Measurements from ENCODE around the gene VSTM2B. TPM values are rescaled to one million over a fixed set of nuclear protein-coding genes. Genes with fewer than 3 reads are reported as not detected.

The VSTM2B gene
- polyA plus RNA-seq, 4 donors: 0.04 to 6.9 TPM; not detected in 2

GRCh38 chr19:29516358-29516725, 9.5 kb upstream of the VSTM2B start:
- DNase-seq (no peak), FAIRE-seq (no peak)
- Histone ChIP-seq H3K36me3 (ENCODE audit: control insufficient read depth in 3 of 3, insufficient read depth in 2 of 3, low read depth in 1 of 3, low read length in 3 of 3) (no peaks in the 10 kb centered on the region), H3K4me1 (ENCODE audit: control insufficient read depth in 3 of 3, insufficient read depth in 2 of 3, low read depth in 1 of 3, low read length in 2 of 3) (no peaks in the 10 kb centered on the region), H3K4me3 (ENCODE audit: low read depth in 1 of 3, low read length in 3 of 3) (no peak overlapping the region), H3K27ac (ENCODE audit: low read depth in 1 of 3, low read length in 2 of 3) (no peak overlapping the region), H3K27me3 (ENCODE audit: control insufficient read depth in 3 of 3, insufficient read depth in 3 of 3, low read length in 3 of 3) (no peaks in the 10 kb centered on the region), H3K9me3 (ENCODE audit: control insufficient read depth in 2 of 2, insufficient read depth in 1 of 2, low read depth in 1 of 2, low read length in 1 of 2) (no peaks in the 10 kb centered on the region)
- 77 to 85% (median 77%) methylated on average over 9 of the region's 9 CpGs for WGBS, 3 donors

- no peak for FAIRE-seq
- WGBS, 3 donors: 74 to 84% (median 77%) methylated on average over 9 of the region's 9 CpGs
- no peaks in the 10 kb centered on the region for H3K9me3 ChIP-seq (ENCODE audit: control insufficient read depth in 2 of 2, insufficient read depth in 1 of 2, low read depth in 1 of 2, low read length in 1 of 2)
These were observed 8.9 kb upstream of the VSTM2B start for GRCh38 chr19:29516821-29517395.

GRCh38 chr19:29517412-29517811, 8.4 kb upstream of the VSTM2B start:
- 46 to 63% (median 46%) methylated on average over 4 of the region's 4 CpGs for WGBS, 3 donors
- no peaks in the 10 kb centered on the region for H3K9me3 ChIP-seq (ENCODE audit: control insufficient read depth in 2 of 2, insufficient read depth in 1 of 2, low read depth in 1 of 2, low read length in 1 of 2)
- H3K27me3 ChIP-seq (ENCODE audit: control insufficient read depth in 3 of 3, insufficient read depth in 3 of 3, low read length in 3 of 3): no peaks in the 10 kb centered on the region
- FAIRE-seq: no peak
- no peak for DNase-seq
- H3K27ac ChIP-seq (ENCODE audit: low read depth in 1 of 3, low read length in 2 of 3): no peak overlapping the region
- no peaks in the 10 kb centered on the region for H3K4me1 ChIP-seq (ENCODE audit: control insufficient read depth in 3 of 3, insufficient read depth in 2 of 3, low read depth in 1 of 3, low read length in 2 of 3)
- no peak overlapping the region for H3K4me3 ChIP-seq (ENCODE audit: low read depth in 1 of 3, low read length in 3 of 3)
- H3K36me3 ChIP-seq (ENCODE audit: control insufficient read depth in 3 of 3, insufficient read depth in 2 of 3, low read depth in 1 of 3, low read length in 3 of 3): no peaks in the 10 kb centered on the region

More at GRCh38 chr19:29516821-29517395, 8.9 kb upstream of the VSTM2B start:
- Histone ChIP-seq H3K36me3 (ENCODE audit: control insufficient read depth in 3 of 3, insufficient read depth in 2 of 3, low read depth in 1 of 3, low read length in 3 of 3) (no peaks in the 10 kb centered on the region), H3K27ac (ENCODE audit: low read depth in 1 of 3, low read length in 2 of 3) (no peak overlapping the region), H3K4me3 (ENCODE audit: low read depth in 1 of 3, low read length in 3 of 3) (no peak overlapping the region), H3K4me1 (ENCODE audit: control insufficient read depth in 3 of 3, insufficient read depth in 2 of 3, low read depth in 1 of 3, low read length in 2 of 3) (no peaks in the 10 kb centered on the region), H3K27me3 (ENCODE audit: control insufficient read depth in 3 of 3, insufficient read depth in 3 of 3, low read length in 3 of 3) (no peaks in the 10 kb centered on the region)
- no peak for DNase-seq

- WGBS, 3 donors: 65 to 78% (median 71%) methylated on average over 4 of the region's 4 CpGs
- Histone ChIP-seq H3K36me3 (ENCODE audit: control insufficient read depth in 3 of 3, insufficient read depth in 2 of 3, low read depth in 1 of 3, low read length in 3 of 3) (no peaks in the 10 kb centered on the region), H3K9me3 (ENCODE audit: control insufficient read depth in 2 of 2, insufficient read depth in 1 of 2, low read depth in 1 of 2, low read length in 1 of 2) (no peaks in the 10 kb centered on the region), H3K27me3 (ENCODE audit: control insufficient read depth in 3 of 3, insufficient read depth in 3 of 3, low read length in 3 of 3) (no peaks in the 10 kb centered on the region), H3K27ac (ENCODE audit: low read depth in 1 of 3, low read length in 2 of 3) (no peak overlapping the region), H3K4me3 (ENCODE audit: low read depth in 1 of 3, low read length in 3 of 3) (no peak overlapping the region), H3K4me1 (ENCODE audit: control insufficient read depth in 3 of 3, insufficient read depth in 2 of 3, low read depth in 1 of 3, low read length in 2 of 3) (no peaks in the 10 kb centered on the region)
- FAIRE-seq: no peak
- no peak for DNase-seq
These were observed 7.8 kb upstream of the VSTM2B start for GRCh38 chr19:29517946-29518345.

GRCh38 chr19:29519146-29519545, 6.6 kb upstream of the VSTM2B start:
- Histone ChIP-seq H3K27ac (ENCODE audit: low read depth in 1 of 3, low read length in 2 of 3) (no peak overlapping the region), H3K4me3 (ENCODE audit: low read depth in 1 of 3, low read length in 3 of 3) (no peak overlapping the region), H3K36me3 (ENCODE audit: control insufficient read depth in 3 of 3, insufficient read depth in 2 of 3, low read depth in 1 of 3, low read length in 3 of 3) (no peaks in the 10 kb centered on the region), H3K27me3 (ENCODE audit: control insufficient read depth in 3 of 3, insufficient read depth in 3 of 3, low read length in 3 of 3) (peaks cover 0 to 8% (median 7%) of the 10 kb centered on the region in 3 donors), H3K4me1 (ENCODE audit: control insufficient read depth in 3 of 3, insufficient read depth in 2 of 3, low read depth in 1 of 3, low read length in 2 of 3) (no peaks in the 10 kb centered on the region), H3K9me3 (ENCODE audit: control insufficient read depth in 2 of 2, insufficient read depth in 1 of 2, low read depth in 1 of 2, low read length in 1 of 2) (no peaks in the 10 kb centered on the region)
- WGBS, 3 donors: 57 to 74% (median 58%) methylated on average over 5 of the region's 5 CpGs
- FAIRE-seq (no peak), DNase-seq (no peak)

- H3K27me3 ChIP-seq (ENCODE audit: control insufficient read depth in 3 of 3, insufficient read depth in 3 of 3, low read length in 3 of 3): peaks cover 4 to 16% (median 15%) of the 10 kb centered on the region in 3 donors
- FAIRE-seq: no peak
- H3K4me1 ChIP-seq (ENCODE audit: control insufficient read depth in 3 of 3, insufficient read depth in 2 of 3, low read depth in 1 of 3, low read length in 2 of 3): no peaks in the 10 kb centered on the region
- DNase-seq: no peak
- no peak overlapping the region for H3K4me3 ChIP-seq (ENCODE audit: low read depth in 1 of 3, low read length in 3 of 3)
- no peak overlapping the region for H3K27ac ChIP-seq (ENCODE audit: low read depth in 1 of 3, low read length in 2 of 3)
- no peaks in the 10 kb centered on the region for H3K9me3 ChIP-seq (ENCODE audit: control insufficient read depth in 2 of 2, insufficient read depth in 1 of 2, low read depth in 1 of 2, low read length in 1 of 2)
- WGBS, 3 donors: 70 to 74% (median 72%) methylated on average over 8 of the region's 8 CpGs
- H3K36me3 ChIP-seq (ENCODE audit: control insufficient read depth in 3 of 3, insufficient read depth in 2 of 3, low read depth in 1 of 3, low read length in 3 of 3): no peaks in the 10 kb centered on the region
These were observed 5.9 kb upstream of the VSTM2B start for GRCh38 chr19:29519931-29520330.

- no peaks in the 10 kb centered on the region for H3K9me3 ChIP-seq (ENCODE audit: control insufficient read depth in 2 of 2, insufficient read depth in 1 of 2, low read depth in 1 of 2, low read length in 1 of 2)
- H3K27ac ChIP-seq (ENCODE audit: low read depth in 1 of 3, low read length in 2 of 3): no peak overlapping the region
- peaks cover 6 to 17% (median 17%) of the 10 kb centered on the region in 3 donors for H3K27me3 ChIP-seq (ENCODE audit: control insufficient read depth in 3 of 3, insufficient read depth in 3 of 3, low read length in 3 of 3)
- FAIRE-seq (no peak), DNase-seq (no peak)
- no peak overlapping the region for H3K4me3 ChIP-seq (ENCODE audit: low read depth in 1 of 3, low read length in 3 of 3)
- no peaks in the 10 kb centered on the region for H3K4me1 ChIP-seq (ENCODE audit: control insufficient read depth in 3 of 3, insufficient read depth in 2 of 3, low read depth in 1 of 3, low read length in 2 of 3)
- H3K36me3 ChIP-seq (ENCODE audit: control insufficient read depth in 3 of 3, insufficient read depth in 2 of 3, low read depth in 1 of 3, low read length in 3 of 3): no peaks in the 10 kb centered on the region
- WGBS, 3 donors: 45 to 70% (median 62%) methylated on average over 7 of the region's 7 CpGs
These were observed 5.4 kb upstream of the VSTM2B start for GRCh38 chr19:29520390-29520789.

- WGBS, 3 donors: 63 to 67% (median 66%) methylated on average over 9 of the region's 9 CpGs
- Histone ChIP-seq H3K4me3 (ENCODE audit: low read depth in 1 of 3, low read length in 3 of 3) (no peak overlapping the region), H3K27ac (ENCODE audit: low read depth in 1 of 3, low read length in 2 of 3) (no peak overlapping the region), H3K4me1 (ENCODE audit: control insufficient read depth in 3 of 3, insufficient read depth in 2 of 3, low read depth in 1 of 3, low read length in 2 of 3) (no peaks in the 10 kb centered on the region), H3K36me3 (ENCODE audit: control insufficient read depth in 3 of 3, insufficient read depth in 2 of 3, low read depth in 1 of 3, low read length in 3 of 3) (no peaks in the 10 kb centered on the region), H3K9me3 (ENCODE audit: control insufficient read depth in 2 of 2, insufficient read depth in 1 of 2, low read depth in 1 of 2, low read length in 1 of 2) (no peaks in the 10 kb centered on the region), H3K27me3 (ENCODE audit: control insufficient read depth in 3 of 3, insufficient read depth in 3 of 3, low read length in 3 of 3) (peaks cover 13 to 21% (median 17%) of the 10 kb centered on the region in 3 donors)
- FAIRE-seq: no peak
- DNase-seq: no peak
These were observed 4.3 kb upstream of the VSTM2B start for GRCh38 chr19:29521291-29522075.

Data from small intestine (tissue), 7 donors.